Stimulated activated naive CD4-positive, alpha-beta T cell (primary cell): ENCODE results near the gene SPTSSB.
A peak's percentile ranks its signal among the peaks of the same experiment; 100 is the strongest.

ENCODE experiments used
- DNase-seq, 6 experiments: peaks; one replicate each; lab custom pipeline; 2025; lab: John Stamatoyannopoulos, UW

Gene SPTSSB

DNA sequence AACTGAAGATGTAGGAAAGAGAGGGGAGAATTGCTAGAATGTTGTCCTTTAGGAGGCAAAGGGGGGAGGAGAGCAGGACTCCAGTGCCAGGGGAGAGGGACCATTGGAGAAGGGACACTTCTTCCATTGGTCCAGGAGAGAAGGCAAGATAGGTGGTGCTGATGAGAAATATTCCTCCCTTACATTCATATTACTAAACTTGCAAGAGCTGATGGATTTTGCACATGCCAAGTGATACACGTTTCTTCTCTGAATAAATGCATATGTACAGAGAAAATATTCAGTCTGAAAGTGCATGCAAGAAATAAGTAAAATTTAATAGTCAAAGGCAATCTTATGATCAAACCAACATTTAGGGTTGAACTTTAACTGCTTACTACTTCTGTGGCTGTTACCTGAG, 21.5 kb upstream of the SPTSSB start:
- no peak for DNase-seq

DNA sequence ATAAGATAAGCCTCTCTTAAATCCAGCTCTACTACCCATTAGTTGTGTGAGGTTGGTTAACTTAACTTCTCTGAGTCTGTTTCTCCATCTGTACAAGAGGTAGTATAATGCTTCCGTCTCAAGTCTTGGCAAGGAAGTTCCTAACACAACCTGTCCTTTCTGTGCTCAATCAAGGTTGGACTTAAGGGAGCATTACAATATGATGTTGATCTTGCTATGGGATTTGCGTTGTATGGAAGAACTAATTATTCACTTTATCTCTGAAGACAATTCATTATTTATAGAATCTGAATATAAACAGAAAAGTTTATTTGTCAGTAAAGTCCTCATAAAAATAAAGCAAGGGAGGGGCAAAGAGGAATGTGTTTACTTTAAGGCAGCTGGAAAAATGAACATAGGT, 18.9 kb upstream of the SPTSSB start:
- DNase-seq = no peak

DNA sequence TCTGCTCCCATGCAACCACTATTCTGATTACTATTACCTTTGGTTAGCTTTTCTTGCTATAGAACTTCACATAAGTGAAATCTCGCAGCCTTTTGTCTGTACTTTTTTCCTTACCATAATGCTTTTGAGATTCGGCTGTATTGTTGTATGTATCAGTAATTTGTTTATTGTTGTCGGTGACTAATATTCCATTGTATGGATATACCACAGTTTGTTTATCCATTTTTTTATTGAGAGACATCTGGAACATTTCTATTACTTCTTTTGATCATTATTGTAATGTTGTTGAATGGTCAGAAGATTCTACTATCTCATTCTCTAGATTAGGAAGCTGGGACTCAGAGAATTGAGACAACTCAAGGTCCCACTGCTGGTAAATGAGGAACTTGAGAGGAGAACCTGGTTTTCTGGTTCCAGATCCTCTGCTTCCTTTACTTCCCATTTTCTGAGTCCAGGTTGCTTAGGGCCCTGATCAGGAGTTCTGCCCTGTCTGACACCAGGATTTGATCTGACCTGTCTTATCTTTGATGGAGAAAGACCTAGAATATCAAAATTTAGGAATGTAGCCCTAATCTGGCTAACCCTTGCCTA, 18.2 kb upstream of the SPTSSB start:
- no peak for DNase-seq

DNA sequence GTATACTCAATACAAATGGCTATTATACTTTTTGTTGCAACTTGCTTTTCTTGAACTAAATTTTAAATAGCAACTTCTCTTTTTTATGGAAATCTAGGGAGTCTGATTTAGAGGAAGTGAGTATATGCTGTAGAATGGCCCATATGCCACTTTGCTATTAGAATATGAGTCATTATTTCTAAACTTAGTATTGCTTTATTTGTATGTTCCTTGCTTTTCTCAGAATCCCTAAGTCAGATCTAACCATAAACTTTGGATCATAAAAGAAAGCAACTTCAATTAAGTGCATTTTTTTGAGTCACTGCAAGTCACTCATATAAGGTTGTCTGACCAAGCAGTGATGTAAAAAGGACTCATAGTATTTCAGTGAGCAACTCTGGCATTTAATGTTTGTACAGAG, 17.5 kb upstream of the SPTSSB start:
- DNase-seq = no peak

DNA sequence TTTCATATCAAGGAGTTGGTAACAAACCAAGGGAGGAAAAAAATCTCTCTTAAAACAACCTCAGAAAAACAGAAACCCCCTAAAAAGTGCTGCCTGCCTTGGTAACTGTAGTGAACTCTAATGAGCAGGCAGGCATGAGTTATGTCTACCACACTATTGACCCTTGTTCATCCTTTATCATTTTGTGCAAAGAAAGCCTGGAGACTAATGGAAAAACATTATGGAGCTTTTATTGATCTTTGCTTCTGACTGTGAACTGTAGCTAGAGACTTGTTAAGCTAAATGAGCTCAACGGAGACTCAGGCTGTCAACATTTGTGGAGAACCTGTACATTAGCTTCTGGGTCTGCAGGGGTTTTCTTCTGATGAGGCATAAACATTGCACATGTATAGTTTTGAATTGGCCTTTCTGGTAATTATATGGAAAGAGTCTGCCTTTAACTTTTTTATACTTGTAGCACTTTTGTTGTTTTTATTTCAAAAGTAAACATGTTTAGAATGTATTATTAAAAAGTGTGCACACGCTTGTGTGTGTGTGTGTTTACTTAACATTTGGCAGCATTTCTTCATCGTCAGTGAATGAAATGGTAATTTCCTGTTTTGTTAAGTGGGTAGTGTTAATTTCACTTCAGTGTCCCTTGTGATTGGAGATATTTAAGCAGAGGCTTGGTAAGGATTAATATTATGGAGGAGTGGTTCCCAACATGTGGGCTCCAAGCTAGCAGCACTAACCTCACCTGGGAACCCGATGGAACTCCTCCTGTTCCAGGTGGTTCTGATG, 15.9 kb upstream of the SPTSSB start:
- DNase-seq = no peak

DNA sequence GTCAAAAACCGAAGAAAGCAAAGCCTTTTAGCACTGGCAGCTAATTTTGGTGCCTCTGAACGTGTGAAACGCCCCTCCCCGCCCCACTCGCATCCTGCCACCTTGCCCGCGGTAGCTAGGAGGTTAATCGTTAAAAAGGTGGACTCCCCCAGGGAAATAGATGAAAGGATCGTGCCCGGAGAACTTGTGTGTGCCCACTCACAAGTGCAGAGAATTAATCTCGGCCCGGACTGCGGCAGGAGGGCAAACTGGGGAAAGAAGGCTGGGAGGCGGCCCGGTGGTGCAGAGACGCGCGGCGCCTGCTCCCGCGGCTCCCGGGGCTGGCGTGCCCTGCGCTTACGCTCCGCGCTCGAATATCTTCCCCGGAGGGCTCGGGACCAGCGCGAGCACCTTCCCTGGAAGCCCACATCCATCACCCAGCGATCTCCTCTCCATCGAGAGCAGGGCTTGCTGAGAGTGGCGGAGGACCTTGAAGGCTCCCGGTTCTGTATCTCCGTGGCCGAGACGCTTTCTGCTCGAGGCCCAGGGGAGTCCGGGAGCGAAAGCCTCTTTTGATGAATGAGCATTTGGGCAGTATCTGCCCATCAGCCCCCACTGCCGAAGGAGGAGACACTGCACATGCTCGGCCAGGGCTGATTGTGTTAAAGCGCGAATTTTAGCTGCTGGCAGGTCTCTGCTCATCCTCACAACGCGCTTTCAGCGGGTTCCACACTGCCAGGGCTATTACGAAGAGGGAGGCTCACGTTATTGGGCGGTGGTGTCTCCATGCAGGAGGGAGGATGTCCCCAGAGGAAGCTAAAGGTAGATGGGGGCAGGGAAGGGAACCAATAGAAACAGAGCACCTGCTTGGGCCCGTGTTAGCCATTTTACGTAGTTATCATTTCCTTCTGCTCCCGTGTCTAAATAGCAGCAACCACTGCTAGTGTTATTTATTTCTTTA, 1.3 kb upstream of the SPTSSB start:
- peak in 4 of 6 experiments; percentile 19 to 57 (median 38) for DNase-seq

DNA sequence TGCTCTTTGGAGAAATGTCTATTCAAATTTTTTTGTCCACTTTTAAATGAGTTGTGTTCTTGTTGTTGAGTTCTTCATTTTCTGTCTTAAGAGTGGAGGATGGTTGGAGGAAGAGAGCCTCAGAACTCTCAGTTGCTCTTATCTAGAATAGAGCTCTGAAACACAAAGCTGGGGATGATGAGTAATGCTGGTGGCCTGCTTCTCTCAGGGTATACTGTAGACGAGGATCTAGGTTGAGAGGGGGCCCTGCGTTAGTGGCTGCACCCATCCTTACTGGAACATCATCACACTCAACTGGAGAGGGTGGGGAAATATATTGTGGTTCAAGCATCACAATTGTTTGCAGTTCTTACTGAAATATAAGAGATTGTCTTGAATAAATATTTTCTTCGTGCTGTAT, 1.8 kb downstream of the SPTSSB start:
- no peak for DNase-seq

DNA sequence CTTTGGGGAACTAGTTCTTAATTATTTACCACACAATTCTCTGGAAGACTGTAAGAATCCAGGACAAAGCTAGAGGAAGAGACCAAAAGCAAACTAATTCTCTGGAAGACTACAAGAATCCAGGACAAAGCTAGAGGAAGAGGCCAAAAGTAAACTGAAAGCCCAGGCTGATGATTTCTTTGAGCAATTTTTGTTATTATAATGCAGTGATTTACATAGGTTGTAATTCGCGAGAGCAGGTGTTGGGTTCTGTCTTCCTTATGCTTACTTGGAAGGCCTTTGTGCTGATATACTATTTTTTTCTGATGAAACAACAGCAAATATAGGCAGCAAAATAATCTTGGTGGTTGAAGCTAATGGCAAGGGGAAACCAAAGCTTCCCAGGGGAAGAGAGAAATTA, 5.2 kb downstream of the SPTSSB start:
- DNase-seq = no peak

DNA sequence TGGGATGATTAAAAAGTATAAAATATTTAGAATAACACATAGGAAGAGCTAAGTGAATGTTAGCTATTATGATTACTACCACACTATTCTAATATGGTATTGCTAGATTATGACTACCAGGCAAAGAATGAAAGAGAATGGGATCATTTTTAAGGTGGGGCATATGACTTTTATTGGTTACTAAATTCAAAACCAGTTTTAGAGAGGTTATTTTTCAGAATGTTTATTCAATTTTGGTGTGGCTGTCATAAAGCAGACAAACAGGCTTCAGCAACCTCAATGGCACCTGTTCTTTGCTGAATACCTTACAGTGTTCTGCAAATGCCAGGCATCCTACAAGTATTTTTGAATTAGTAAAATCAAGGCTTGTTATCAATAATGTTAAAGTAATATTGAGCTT, 12.8 kb downstream of the SPTSSB start:
- no peak for DNase-seq

DNA sequence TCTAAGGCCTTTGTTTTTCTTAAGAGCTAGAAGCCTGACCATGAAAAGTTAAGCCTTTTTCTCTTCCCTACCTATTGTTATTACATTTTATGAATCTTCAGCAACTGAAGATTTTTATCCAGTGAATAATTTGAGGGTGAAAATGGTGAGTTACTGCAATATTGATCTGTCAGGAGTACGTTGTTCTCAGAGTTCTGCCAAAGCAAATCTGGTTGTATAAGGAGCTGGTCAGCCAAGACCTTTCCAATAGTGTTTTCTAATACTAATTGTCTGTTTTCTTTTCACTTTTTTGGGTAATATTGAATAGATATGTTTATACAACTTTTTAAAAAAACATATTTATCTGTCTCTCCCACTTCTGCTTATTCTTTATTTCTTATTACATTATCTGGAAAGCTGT, 15.0 kb downstream of the SPTSSB start:
- DNase-seq = no peak

DNA sequence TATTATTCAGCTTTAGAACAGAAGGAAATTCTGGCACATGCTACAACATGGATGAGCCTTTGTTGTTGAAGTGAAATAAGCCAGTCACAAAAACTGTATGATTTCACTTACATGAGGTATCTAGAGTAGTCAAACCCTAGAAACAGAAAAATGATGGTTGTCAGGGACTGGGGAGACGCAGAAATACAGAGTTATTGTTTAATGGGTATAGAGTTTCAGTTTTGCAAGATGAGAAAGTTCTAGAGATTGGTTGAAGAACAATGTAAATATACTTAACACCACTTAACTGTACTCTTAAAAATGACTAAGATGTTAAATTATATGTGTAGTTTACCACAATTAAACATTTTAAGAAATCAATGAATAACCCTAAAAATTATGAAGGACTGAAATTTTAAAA, 15.8 kb downstream of the SPTSSB start:
- DNase-seq = no peak

DNA sequence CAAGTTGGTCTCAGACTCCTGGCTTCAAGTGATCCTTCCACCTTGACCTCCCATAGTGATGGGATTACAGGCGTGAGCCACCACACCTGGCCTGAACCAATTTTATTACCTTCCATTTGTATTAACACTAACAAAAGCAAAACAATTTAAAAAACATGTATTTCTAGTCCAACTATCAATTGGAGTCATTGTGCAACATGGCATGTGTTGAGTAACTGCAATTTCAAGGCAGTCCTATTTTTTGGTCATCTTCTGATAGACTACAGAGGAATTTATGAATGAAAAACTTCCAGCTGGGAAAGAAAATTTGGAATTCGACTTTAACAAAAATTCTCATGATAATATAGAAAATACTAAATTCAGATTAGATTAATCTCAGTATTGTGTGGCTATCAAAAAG, 16.8 kb downstream of the SPTSSB start:
- no peak for DNase-seq

DNA sequence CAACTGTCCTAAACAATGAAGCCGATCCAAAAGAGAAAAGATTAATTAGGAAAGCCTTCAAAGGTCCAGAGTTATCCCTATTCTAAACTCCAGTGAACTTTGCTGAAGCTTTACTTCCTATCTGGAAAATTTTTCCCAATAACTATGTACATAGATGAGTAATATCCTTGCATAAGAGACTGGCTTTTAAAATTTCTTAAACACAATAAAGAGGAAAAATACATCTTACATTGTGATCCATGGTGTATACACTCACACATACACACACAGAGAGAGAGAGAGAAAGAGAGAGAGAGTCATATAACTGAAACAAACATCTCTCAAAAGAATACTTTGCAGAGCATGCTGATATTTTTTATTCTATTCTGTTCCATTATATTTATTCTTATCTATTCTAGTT, 20.0 kb downstream of the SPTSSB start:
- DNase-seq = no peak

DNA sequence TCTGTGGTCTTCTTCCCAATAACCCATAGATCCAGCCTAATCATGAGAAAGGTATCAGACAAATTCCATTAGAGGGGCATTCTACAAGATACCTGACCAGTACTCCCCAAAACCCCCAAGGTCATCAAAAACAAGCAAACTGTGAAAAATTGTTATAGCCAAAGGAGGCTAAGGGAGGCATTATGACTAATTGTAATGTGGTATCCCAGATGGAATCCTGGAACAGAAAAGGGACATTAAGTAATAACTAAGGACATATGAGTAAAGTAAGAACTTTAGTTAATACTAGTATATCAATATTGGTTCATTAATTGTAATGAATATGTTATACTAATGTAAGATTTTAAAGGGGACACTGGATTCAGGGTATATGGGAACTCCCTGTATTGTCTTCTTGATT, 20.4 kb downstream of the SPTSSB start:
- no peak for DNase-seq

DNA sequence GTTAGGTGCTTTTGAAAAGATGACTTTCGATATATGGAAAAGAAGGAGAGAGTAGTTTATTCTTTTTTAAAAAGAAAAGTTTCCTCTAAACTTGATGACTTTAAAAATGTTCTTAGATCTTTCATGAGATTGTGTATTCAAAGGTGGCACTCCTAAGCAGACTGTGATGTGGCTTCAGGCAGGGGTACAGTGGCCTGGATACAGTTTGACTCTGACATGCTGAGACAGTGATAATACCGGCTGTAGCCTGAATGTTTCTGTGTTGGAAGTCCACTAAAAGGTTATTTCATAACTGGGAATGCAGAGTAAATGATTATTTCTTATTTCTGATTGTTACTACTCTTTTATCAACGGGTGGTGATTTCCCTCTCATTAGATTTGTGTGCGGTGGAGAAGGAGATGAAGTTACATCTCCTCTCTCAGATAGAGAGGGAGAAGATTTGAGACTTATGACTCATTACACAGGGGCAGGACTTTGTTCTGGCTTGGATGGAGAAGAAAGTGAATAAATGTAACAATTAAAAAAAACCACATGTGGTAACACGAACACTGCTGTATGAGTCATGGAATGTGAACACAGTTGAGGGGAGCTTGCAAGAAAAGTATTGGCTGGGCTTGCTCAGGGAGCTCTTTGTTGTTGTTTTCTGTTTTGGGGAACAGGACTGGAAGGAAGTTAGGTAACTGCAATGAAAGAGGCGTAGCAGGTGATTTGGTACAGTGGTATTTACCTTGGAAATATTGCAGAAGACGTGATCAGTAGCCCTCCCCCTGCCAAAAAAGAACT, 21.6 kb downstream of the SPTSSB start:
- DNase-seq = peak in 3 of 6 experiments; percentile 12 to 17 (median 12)

DNA sequence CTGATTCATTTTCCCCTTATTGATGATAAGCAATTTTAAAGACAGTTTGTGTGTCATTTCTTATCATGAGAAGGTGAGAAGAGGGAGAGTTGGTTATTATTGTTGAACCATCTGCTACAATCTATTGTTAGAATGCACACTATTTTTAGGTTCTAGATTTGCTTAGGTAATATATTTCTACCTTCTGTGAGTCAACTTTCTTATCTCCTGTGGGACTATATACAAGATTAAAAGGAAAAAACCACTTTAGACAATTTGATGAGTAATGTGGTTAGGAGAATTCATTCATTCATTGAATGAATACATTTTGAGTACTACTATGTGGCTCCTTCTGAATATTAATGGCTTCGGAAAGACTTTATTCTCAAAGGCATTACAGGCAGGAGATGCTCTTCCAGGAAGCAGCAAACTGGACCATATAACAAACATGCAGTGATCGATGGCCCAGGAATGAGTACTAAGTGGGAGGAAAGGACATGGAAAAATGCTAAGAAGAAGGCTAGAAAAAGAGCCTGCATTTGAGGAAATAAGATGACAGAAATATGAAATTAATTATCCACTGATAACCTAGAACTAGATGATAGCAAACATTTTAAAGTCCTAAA, 22.4 kb downstream of the SPTSSB start:
- no peak for DNase-seq

DNA sequence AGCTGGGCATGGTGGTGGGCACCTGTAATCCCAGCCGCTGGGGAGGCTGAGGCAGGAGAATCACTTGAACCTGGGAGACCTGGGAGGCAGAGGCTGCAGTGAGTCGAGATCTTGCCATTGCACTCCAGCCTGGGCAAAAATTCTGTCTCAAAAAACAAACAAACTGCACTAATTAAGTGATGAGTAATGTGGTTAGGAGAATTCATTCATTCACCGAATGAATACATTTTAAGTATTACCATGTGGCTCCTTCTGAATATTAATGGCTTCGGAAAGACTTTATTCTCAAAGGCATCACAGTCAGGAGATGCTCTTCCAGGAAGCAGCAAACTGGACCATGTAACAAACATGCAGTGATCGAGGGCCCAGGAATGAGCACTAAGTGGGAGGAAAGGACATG, 23.6 kb downstream of the SPTSSB start:
- DNase-seq = no peak

DNA sequence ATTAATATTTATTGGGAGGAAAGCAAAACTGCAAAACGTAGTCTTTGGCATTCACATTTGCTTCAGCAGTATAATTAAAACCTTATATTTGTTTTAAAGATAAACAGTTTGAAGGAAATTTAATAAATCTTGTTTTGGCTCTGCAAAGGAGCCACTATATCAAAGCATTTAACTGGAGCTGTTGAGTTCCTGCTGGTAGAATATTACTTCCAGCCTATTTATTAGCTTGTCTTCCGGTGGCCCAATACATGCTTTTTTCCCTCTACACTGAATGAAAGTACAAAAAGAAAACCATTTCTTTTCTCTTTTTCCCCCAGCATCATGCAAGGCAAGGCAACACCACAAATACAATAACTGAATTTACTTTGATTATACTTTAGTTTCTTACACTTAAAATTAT, 26.3 kb downstream of the SPTSSB start:
- DNase-seq = no peak

DNA sequence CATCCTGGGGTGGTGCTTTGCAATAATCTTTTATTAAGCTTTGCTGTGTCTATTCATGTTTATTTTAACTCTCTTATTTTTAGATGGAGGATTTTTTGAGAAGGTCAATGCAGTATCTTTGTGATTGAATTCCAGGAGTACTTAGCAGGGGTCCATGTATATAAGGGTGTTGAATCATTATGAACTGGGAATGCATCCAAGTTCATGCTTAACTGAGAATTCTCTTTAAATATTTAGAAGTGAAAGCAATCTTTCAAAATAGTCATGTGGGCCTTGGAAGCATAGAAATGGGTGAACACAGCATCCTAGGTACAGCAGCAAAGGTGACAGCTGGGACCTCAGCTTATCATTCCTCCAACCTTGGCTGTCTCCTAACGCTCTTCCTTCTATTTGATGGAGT, 27.3 kb downstream of the SPTSSB start:
- DNase-seq = no peak

DNA sequence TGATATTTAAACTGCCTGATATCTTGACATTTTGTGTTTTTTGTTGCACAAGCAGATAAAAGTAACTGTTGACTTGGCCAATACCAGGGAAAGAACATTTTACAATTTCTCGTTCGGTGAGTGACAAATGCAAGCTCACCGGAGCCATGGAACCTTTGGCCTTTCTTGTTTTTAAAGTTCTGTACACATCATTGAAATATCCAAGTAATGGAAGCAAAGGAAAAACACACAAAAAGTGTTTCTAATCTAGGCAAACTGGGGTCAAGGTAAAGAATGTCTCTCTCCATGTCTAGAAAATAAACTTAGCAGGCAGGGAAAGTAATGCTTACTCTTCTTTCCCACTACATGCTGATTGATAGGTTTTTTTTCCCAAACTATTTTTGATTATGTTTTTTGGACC, 27.8 kb downstream of the SPTSSB start:
- DNase-seq = no peak

DNA sequence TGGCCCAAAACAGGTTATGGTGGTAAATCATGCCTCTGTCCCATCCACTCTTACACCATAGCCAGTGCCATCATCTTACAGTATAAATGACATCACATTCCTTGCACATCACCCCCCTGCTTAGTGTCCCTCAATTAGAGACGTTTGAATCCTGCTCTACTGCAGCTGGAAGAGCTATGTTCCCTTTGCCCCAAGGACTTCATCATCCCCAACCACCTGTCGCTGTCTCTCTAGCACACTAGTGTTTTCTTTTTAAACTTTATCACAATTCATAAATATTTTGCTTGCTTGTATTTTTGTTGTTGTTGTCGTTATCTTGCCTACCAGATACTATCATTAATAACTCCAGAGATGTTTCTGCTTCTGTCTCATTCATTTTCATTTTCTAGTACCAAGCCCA, 28.7 kb downstream of the SPTSSB start:
- DNase-seq = no peak
